SU-DHL-6 (cell line): ENCODE measurements around the gene RALGPS1.

Source experiments
- CTCF ChIP-seq: fragments of 200-600 bp; sonication (generic); IDR thresholded peaks from one replicate; pipeline ENCODE4 v1.5.1; 2017; ENCODE audit warnings: antibody characterized with exemption, mild to moderate bottlenecking, low read length, moderate library complexity; ENCODE audit not compliant: insufficient read depth, poor library complexity, severe bottlenecking
- EZH2phosphoT487 ChIP-seq: fragments of 200-600 bp; sonication (generic), shearing (Covaris generic); conservative IDR thresholded peaks from 2 replicates; pipeline ENCODE4 v1.6.1; 2018; ENCODE audit warnings: mild to moderate bottlenecking, antibody characterized with exemption, low read length, moderate library complexity, mixed read lengths

- TF ChIP-seq CTCF (no peak), EZH2phosphoT487 (no peak)
Measured at GRCh38 chr9:127139775-127140174, 225.2 kb downstream of the RALGPS1 start.
